A549 (cell line): Measurements from ENCODE around the gene KLRC3.
"Not testable (repeated sequence)": the region's sequence is repeated elsewhere in the genome, so short reads cannot be mapped to it uniquely, and the experiment has no call there.

Source experiments
- EP300 ChIP-seq, 2 experiments: fragments of >200 bp; sonication (Bioruptor Twin); formaldehyde crosslinking; IDR thresholded peaks; 2 replicates in 1 of 2; 3 replicates in 1 of 2; pipeline ENCODE4 v1.6.1; 2016 to 2017
- FOSL2 ChIP-seq, 2 experiments: fragments of 450-650 bp in 1 of 2; fragments of >200 bp in 1 of 2; sonication (Bioruptor Twin) in 1 of 2; formaldehyde crosslinking; IDR thresholded peaks; 2 replicates each; pipeline versions ENCODE4 v1.5.0 to v1.6.1; 2016 to 2020; ENCODE audit warnings: mild to moderate bottlenecking in 1 of 2, moderate library complexity in 1 of 2
- POLR2A ChIP-seq: IDR thresholded peaks from 2 replicates; pipeline ENCODE4 v1.6.1; 2012; ENCODE audit warnings: mild to moderate bottlenecking, low read length
- SREBF2 ChIP-seq: fragments of 450-650 bp; IDR thresholded peaks from 2 replicates; pipeline ENCODE4 v1.6.1; 2014; ENCODE audit warnings: mild to moderate bottlenecking, moderate library complexity
- TF ChIP-seq, protein P1 (sequence below): fragments of >200 bp; sonication (Bioruptor Twin); formaldehyde crosslinking; IDR thresholded peaks from 3 replicates; pipeline ENCODE4 v1.5.1; 2016

DNA sequence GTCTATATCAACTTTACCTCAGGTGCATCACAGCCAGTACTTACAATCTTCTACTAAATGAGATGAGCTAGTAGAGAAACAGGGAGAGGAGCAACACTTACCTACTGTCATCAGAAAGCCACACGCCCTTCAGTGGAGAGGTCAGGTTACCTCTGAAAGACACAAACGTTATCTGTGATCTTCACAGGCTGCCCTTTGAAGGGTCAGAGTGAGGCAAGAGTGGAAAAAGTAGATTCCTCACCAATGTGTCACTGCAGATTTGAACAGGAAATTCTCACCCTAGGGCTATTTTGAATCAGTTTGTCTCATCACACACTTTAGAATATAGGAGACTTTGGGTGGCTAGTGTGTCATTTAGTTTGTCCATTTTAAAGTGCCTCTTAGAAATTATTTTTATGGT is 17.2 kb upstream of the KLRC3 start:
- TF ChIP-seq SREBF2; FOSL2 (IDR thresholded peaks at IDR 0.05); FOSL2 (CRISPR knock-in tag; IDR thresholded peaks at IDR 0.05); EP300 (IDR thresholded peaks at IDR 0.05); POLR2A: not testable (repeated sequence)
- TF ChIP-seq, protein P1, sequence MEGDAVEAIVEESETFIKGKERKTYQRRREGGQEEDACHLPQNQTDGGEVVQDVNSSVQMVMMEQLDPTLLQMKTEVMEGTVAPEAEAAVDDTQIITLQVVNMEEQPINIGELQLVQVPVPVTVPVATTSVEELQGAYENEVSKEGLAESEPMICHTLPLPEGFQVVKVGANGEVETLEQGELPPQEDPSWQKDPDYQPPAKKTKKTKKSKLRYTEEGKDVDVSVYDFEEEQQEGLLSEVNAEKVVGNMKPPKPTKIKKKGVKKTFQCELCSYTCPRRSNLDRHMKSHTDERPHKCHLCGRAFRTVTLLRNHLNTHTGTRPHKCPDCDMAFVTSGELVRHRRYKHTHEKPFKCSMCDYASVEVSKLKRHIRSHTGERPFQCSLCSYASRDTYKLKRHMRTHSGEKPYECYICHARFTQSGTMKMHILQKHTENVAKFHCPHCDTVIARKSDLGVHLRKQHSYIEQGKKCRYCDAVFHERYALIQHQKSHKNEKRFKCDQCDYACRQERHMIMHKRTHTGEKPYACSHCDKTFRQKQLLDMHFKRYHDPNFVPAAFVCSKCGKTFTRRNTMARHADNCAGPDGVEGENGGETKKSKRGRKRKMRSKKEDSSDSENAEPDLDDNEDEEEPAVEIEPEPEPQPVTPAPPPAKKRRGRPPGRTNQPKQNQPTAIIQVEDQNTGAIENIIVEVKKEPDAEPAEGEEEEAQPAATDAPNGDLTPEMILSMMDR = not testable (repeated sequence)
